HG02571 (cell line): ENCODE measurements around the gene MT1E.

Source experiments
- ATAC-seq: cut with Tn5 transposase; IDR thresholded peaks from one replicate; pipeline ENCODE4 v1.9.1; 2021; ENCODE audit warnings: mild to moderate bottlenecking, moderate library complexity; ENCODE audit not compliant: unreplicated experiment

MT1E gene

DNA sequence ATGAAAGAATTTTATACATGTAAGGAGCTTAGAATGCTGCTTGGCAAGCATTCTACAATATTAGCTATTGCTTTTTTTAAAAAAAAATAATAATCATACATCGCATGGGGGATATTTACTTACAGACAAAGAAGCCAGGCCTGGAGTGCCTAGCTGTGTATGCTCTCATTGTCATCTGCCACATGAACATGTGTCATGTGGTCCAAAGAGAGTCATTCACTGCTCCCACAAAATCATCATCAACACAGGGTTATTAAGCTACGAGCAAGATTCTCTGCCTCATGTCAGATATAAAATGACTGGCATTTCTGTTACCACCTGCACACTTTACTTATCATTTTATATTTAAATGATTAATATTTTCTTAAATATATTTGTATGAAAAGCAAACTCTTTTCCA is 1.9 kb upstream of the MT1E start:
- ATAC-seq = no peak

DNA sequence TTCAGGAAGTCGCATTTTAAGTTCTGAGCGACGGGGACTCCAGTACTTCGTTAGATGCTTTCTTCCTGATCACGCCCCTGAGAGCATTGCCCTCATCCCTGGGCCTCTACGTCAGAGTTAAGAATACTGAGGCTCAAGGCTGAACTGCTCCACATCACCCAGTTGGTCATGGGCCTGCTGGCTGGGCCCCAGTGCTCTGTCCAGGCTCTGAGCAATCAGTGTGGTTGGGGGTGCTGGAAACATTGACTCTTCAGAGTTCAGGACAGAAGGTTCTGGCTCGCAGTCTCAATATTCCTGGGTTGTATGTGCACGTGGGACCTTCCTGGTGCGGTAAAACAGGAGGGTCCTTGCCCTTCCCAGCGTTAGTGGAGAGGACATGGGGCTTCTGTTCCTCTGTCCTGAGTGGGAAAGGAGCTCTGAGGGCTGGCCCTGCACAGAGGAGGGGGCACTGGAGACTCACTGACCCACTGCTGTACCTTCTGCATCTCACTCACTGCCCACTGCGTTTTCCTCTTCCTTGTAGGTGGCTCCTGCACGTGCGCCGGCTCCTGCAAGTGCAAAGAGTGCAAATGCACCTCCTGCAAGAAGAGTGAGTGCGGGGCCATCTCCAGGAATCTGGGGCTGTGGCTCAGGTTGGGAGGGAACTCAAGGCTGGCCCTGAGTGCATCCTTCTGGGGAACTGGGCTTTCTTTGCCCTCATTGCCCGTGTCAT is 518 bp downstream of the MT1E start:
- no peak for ATAC-seq

DNA sequence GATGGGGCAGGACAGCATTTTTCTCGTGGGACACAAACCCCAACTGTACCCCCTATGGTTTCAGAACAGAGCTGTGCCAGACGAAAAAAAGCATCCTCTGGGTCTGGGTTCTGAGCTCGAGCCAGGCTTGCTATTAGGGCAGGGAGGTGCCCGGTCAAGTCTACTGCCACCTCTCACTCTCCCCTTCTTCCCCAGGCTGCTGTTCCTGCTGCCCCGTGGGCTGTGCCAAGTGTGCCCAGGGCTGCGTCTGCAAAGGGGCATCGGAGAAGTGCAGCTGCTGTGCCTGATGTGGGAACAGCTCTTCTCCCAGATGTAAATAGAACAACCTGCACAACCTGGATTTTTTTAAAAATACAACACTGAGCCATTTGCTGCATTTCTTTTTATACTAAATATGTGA is 1.1 kb downstream of the MT1E start:
- no peak for ATAC-seq

DNA sequence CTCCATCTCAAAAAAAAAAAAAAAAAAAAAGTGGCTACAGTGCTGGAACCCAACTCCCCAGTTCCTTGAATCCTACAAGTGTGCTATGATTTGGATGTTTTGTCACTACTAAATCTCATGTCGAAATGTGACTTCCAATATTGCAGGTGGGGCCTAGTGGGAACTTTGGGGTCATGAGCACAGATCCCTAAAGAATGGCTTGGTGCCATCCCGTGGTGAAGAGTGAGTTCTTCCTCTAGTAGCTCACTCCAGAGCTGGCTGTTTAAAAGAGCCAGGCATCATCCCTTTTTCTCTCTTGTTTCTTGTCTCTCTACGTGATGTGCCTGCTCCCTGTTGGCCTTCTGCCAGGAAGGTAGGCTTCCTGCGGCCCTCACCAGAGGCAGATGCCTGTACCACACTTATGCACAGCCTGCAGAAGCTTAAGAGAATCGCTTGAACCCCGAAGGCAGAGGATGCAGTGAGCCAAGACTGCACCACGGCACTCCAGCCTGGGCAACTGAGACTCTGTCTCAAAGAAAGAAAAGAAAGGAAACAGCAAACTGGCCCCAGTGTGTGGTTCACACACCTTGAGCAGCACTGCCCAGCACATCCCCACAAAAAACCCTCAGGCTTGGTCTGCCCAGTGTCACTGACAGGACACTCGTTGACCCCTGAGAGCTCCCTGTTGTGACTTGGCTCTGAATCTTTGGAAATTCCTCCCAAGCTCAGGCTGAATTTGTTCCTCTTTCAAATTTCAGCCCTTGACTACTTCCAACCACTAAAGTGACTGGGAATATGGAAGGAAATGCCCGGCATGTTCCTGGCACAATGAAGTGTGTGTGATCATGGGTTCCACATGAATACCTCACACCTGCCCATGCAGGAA is 3.1 kb downstream of the MT1E start:
- no peak for ATAC-seq

DNA sequence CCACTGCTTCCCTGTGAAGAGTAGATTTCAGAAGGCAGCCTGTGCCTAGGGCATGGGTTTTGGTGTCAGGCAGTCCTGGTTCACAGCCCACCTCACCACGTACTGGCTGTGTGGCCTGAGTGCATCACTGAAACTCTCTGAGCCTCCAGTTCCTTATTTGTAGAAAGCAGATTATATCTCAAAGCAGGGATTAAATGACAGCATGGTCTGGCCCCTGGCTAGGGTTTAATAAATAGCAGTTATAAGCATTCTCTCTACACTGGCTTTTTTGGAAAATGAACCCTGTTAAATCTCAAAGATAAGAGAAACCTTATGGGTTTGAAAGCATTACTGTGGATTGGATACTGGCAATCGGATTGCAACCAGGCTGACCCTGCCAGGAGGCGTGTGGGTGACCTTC is 4.0 kb downstream of the MT1E start:
- no peak for ATAC-seq

DNA sequence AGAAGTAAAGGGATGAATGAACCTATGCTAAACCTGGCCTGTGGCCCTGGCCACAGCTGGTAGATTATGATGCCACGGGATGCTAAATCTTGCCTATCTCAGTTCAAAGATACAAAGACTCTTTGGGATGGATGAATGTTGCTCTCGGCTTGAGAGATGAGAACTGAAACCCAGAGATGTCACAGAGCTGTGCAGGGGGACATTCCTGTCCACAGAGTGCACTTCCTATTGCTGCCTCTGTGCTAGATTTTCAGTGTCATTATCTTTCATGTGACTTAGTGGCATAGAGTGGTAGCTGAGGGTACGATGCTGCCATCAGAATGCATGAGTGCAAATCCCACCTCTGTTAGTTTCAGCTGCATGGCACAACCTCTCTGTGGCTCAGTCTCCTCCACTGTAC is 4.6 kb downstream of the MT1E start:
- ATAC-seq = peak; percentile 59

DNA sequence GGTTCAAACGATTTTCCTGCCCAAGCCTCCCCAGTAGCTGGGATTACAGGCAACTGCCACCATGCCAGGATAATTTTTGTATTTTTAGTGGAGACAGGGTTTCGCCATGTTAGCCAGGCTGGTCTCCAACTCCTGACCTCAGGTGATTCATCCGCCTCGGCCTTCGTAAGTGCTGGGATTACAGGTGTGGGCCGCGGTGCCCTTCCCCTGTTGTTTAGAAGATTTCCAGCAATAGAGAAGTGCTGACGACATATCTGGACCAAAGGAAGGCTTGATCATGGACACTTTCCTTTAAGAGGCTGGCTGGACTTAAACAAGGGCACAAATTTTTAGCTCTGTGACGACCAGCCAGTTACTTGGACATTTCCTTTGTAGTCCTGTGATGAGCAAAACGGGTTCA is 5.6 kb downstream of the MT1E start:
- no peak for ATAC-seq

DNA sequence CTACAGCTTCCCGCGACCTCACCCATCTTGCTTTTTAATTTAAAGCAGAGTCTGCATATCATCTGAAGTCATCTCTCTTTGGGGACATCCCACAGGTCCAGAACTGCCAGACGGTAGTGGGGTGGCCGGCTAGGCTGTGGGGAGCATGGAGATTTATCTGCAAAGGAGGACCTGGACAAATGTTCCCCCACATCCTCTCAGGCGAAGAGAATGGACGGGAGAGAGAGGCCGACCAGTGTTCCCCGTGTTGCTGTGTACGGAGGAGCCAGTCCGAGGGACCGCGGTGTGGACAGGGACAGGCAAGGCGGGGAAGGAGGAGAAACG is 6.2 kb downstream of the MT1E start:
- no peak for ATAC-seq

DNA sequence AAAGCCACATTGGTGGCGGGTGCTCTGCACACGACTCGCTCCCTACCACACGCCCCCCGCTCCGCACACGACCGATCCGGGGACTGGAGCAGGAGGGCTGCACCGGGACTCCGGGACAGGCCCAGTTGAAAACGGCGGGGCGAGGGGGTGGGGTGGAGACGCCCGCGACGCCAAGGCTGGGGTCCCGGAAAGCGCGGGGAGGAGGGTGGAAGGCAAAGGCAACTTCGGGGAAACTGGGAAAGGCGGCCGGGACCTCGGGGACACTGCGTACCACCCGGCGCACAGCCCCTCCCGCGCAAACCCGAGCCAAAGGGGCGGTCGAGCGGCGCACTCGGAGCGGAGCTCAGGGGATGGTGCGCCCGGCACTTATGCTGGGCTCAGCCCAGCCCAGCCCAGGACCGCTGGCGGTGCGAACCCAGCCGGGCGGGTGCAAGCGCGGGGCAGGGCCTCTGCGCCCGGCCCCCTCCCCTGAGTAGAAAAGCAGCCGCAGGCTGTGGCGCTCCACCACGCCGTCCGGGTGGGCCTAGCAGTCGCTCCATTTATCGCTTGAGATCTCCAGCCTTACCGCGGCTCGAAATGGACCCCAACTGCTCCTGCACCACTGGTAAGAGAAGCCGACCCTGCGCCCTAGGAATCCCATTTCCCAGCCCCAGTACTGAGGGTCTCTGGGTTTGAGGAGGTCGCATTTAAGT is 6.7 kb downstream of the MT1E start, which contains the start of gene MT1M:
TSS of gene MT1M (plus strand) at position 504 of the 692 bp plus-strand sequence. CDS start at position 577, 73 bp downstream.
- ATAC-seq = no peak

DNA sequence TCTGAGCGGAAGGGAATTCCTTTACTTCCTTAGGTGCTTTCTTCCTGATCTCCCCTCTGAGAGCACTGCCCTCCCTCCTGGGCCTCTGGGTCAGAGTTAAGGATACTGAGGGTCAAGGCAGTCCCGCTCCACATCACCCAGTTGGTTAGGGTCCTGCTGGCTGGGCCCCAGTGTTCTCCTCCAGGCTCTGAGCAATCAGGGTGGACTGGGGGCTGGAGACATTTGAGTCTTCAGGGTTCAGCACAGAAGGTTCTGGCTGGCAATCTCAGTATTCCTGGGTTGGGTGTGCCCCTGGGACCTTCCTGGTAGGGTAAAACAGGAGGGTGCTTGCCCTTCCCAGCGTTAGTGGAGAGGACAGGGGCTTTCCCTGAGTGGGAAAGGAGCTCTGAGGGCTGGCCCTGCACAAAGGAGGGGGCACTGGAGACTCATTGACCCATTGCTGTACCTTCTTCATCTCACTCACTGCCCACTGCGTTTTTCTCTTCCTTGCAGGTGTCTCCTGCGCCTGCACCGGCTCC is 7.3 kb downstream of the MT1E start:
- no peak for ATAC-seq

DNA sequence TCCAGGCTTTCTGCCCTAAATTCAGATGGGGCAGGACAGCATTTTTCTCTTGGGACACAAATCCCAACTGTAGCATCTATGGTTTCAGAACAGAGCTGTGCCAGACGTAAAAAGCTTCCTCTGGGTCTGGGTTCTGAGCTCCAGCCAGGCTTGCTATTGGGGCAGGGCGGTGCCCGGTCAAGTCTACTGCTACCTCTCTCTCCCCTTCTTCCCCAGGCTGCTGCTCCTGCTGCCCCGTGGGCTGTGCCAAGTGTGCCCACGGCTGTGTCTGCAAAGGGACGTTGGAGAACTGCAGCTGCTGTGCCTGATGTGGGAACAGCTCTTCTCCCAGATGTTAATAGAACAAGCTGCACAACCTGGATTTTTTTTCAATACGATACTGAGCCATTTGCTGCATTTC is 8.0 kb downstream of the MT1E start:
- no peak for ATAC-seq

DNA sequence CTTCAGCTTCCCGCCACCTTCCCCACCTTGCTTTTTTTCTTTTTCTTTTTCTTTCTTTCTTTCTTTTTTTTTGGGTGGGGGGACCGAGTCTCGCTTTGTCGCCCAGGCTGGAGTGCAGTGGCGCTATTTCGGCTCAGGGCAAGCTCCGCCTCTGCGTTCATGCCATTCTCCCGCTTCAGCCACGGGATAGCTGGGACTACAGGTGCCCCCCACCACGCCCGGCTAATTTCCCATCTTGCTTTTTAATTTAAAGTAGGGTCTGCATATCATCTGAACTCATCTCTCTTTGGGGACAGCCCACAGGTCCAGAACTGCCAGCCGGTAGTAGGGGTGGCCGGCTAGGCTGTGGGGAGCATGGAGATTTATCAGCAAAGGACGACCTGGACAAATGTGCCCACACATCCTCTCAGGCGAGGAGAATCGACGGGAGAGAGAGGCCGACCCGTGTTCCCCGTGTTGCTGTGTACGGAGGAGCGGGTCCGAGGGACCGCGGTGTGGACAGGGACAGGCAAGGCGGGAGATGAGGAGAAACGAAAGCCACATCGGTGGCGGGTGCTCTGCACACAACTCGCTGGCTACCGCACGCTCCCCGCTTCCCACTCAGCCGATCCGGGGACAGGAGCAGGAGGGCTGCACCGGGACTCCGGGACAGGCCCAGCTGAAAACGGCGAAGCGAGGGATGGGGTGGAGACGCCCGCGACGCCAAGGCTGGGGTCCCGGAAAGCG is 9.3 kb downstream of the MT1E start:
- ATAC-seq = no peak

DNA sequence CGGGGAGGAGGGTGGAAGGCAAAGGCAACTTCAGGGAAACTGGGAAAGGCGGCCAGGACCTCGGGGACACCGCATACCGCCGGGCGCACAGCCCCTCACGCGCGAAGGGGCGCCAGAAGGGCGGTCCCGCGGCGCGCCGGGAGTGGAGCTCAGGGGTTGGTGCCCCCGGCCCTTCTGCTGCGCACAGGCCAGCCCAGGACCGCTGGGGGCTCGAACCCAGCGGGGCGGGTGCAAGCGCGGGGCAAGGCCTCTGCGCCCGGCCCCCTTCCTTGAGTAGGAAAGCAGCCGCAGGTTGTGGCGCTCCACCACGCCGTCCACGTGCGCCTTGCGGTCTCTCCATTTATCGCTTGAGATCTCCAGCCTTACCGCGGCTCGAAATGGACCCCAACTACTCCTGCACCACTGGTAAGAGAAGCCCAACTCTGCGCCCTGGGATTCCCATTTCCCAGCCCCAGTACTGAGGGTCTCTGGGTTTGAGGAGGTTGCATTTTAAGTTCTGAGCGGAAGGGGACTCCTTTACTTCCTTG is 9.9 kb downstream of the MT1E start:
- ATAC-seq = no peak

DNA sequence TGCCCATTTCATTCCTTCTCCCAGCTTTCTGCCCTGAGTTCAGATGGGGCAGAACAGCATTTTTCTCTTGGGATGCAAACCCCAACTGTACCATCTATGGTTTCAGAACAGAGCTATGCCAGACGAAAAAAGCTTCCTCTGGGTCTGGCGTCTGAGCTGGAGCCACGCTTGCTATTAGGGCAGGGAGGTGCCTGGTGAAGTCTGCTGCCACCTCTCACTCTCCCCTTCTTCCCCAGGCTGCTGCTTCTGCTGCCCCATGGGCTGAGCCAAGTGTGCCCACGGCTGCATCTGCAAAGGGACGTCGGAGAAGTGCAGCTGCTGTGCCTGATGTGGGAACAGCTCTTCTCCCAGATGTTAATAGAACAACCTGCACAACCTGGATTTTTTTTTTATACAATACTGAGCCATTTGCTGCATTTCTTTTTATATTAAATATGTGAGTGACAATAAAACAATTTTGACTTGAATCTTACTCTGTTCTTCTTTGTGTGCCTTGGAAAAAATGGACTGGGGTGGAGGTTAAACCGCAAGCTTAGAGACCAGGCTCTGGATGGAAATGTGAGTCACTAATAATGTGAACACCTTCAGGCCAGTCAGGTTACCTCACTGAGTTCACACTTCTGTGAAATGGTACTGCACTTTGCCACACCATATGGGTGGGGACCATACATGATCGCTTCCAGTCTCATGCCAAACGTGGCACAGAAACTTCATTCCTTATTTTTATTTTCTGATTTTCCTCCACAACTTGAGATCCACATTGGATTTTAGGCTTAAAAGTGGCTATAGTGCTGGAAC is 11.2 kb downstream of the MT1E start:
- no peak for ATAC-seq

DNA sequence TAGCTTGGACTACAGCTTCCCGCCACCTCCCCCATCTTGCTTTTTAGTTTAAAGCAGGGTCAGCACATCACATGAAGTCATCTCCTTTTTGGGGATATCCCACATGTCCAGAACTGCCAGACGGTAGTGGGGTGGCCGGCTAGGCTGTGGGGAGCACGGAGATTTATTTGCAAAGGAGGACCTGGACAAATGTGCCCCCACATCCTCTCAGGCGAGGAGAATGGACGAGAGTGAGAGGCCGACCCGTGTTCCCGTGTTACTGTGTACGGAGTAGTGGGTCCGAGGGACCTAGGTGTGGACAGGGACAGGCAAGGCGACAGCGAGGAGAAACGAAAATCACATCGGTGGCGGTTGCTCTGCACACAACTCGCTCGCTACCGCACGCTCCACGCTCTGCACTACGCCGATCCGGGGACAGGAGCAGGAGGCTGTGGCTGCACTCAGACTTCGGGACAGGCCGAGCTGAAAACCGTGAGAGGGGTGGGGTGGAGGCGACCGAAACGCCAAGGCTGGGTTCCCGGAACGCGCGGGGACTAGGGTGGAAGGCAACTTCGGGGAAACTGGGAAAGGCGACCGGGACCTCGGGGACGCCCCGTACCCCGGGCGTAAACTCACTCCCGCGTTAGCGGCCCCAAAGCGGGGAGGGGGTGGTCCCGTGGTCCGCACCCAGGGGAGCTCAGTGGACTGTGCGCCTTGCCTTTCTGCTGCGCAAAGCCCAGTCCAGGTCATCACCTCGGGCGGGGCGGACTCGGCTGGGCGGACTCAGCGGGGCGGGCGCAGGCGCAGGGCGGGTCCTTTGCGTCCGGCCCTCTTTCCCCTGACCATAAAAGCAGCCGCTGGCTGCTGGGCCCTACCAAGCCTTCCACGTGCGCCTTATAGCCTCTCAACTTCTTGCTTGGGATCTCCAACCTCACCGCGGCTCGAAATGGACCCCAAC is 12.5 kb downstream of the MT1E start, which contains the start of gene MT1A:
TSS of gene MT1A (plus strand) at position 853 of the 937 bp plus-strand sequence. CDS start at position 926, 73 bp downstream.
- no peak for ATAC-seq

DNA sequence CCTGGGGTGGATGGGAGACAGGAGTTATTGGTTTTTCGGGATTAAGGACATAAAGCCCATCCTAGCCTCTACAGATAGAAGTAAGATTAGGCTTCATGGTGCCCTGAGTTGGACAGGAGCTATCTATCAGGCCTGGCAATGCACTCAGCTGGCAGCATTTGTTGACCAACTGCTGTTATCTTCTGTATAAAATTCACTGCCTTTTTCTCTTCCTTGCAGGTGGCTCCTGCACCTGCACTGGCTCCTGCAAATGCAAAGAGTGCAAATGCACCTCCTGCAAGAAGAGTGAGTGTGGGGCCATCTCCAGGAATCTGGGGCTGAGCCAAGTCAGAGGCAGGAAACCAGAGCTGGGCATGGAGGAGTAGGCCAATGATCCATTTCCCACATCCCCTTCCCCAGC is 13.5 kb downstream of the MT1E start:
- ATAC-seq = no peak

DNA sequence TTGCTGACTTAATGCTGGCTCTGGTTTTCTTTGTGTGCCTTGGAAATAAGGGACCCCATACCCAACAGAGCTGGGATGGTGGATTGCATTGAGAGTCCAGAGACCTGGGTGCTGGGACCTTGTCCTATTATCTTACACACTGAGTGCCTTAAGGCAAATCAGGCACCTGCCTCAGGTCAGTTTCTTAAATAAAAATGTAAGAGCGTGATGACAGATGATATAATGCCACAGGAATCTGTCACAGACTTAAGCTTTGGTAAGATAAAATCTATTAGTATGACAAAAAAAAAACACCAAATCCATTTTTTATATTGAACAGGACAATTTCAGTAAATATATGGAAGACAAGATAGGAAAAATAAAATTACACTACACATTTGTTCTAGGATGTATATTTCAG is 14.5 kb downstream of the MT1E start:
- no peak for ATAC-seq

DNA sequence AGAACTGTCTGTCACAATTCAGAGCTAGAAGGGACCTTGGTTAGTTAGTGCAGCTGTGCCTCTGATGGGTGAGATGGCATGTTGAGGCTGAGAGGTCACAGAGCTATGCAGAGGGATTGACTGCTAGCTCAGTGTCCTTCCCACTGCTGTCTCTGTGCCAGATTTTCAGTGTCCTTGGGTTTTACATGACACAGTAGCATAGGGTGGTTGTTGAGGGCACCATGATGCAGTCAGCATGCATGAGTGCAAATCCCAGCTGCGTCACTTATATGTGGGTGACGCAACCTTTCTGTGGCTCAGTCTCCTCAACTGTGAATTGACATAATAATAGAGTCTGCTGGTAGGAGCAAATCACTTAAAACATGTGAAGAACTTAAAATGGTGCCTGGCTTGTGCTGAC is 15.6 kb downstream of the MT1E start:
- no peak for ATAC-seq
